ENCODE measurements around the gene DMRTA2.

GRCh38 chr1:50419907-50420677 lies 3.2 kb downstream of the DMRTA2 start:
- TF ChIP-seq MAX (IDR thresholded peaks at IDR 0.05; ENCODE audit: low read depth, low read length): no peak
- TF ChIP-seq CTCF (IDR thresholded peaks at IDR 0.05; ENCODE audit: low read depth, low read length): no peak
- no peak for TF ChIP-seq POLR2A (IDR thresholded peaks at IDR 0.05; ENCODE audit: extremely low read depth, insufficient read length)
- no peak for TF ChIP-seq MYC (IDR thresholded peaks at IDR 0.05; ENCODE audit: low read depth, low read length)

Data from NB4 (cell line).